UCSD-AML1 (cell line): ENCODE measurements around the gene LSS.

Experiments
- DNase-seq: peaks from one replicate; lab custom pipeline; 2025; ENCODE audit not compliant: unreplicated experiment; lab: John Stamatoyannopoulos, UW

Gene LSS

GRCh38 chr21:46228345-46229051 is at the start of gene LSS:
Gene LSS (minus strand): TSS chr21:46228774. CDS start chr21:46228745, 29 bp downstream.
- peak; percentile 98 for DNase-seq

- no peak for DNase-seq
These were observed 46.3 kb upstream of the LSS start for GRCh38 chr21:46274797-46275390.

GRCh38 chr21:46273341-46273740 is 44.8 kb upstream of the LSS start:
- DNase-seq = no peak

- no peak for DNase-seq
These were observed 40.9 kb upstream of the LSS start for GRCh38 chr21:46269466-46269865.

- DNase-seq = no peak
These were observed 39.8 kb upstream of the LSS start for GRCh38 chr21:46268371-46268770.

- no peak for DNase-seq
These were observed 38.4 kb upstream of the LSS start for GRCh38 chr21:46266946-46267345.

- DNase-seq = no peak
These were observed 37.4 kb upstream of the LSS start for GRCh38 chr21:46265736-46266525.

GRCh38 chr21:46264690-46265144 is 36.1 kb upstream of the LSS start:
- no peak for DNase-seq

- DNase-seq = no peak
These were observed 35.6 kb upstream of the LSS start for GRCh38 chr21:46264046-46264689.

- no peak for DNase-seq
These were observed 28.0 kb upstream of the LSS start for GRCh38 chr21:46256501-46256994.

- DNase-seq = no peak
These were observed 27.3 kb upstream of the LSS start for GRCh38 chr21:46255758-46256337.

- no peak for DNase-seq
These were observed 26.6 kb upstream of the LSS start for GRCh38 chr21:46255166-46255565.

- DNase-seq = peak; percentile 47
These were observed 25.8 kb upstream of the LSS start for GRCh38 chr21:46254208-46254975.

GRCh38 chr21:46253610-46254124 is 25.1 kb upstream of the LSS start:
- peak; percentile 55 for DNase-seq

- no peak for DNase-seq
These were observed 24.3 kb upstream of the LSS start for GRCh38 chr21:46252840-46253239.

GRCh38 chr21:46250146-46250725 is 21.7 kb upstream of the LSS start:
- peak; percentile 23 for DNase-seq

- no peak for DNase-seq
These were observed 20.3 kb upstream of the LSS start for GRCh38 chr21:46248827-46249226.

- DNase-seq = no peak
These were observed 19.8 kb upstream of the LSS start for GRCh38 chr21:46248422-46248782.

GRCh38 chr21:46247699-46248421 is 19.3 kb upstream of the LSS start:
- no peak for DNase-seq
